Measurements from ENCODE around the gene CNPY1. TPM values are rescaled to one million over a fixed set of nuclear protein-coding genes. Genes with fewer than 3 reads are reported as not detected.

CNPY1 gene
- total and polyA plus RNA-seq, 9 of the 15 experiments (the other 6 are each of a cell fraction or from before 2014, with no cell fraction given): not detected

GRCh38 chr7:155590215-155591018, 44.1 kb upstream of the CNPY1 start:
- peak overlapping the region; percentile 24; the same call in 1 of the 2 replicates for H3K4me2 ChIP-seq (ENCODE audit: insufficient read depth, low read length)
- H3K36me3 ChIP-seq (ENCODE audit: control insufficient read depth, insufficient read depth, low read length): no peaks in the 10 kb centered on the region
- peak; percentile 42 to 70 (median 56) for DNase-seq (ENCODE audit: extremely low read depth in 1 of 4, low spot score in 3 of 4)
- no peak overlapping the region for H3K27ac ChIP-seq (ENCODE audit: extremely low read depth, low read depth, low read length)
- H2AFZ ChIP-seq (ENCODE audit: low read depth, low read length): peak overlapping the region; percentile 65
- intact Hi-C loops (cut with micrococcal nuclease) (no loop called here), in situ Hi-C loops (cut with MboI) (no loop called here)
- ATAC-seq: peak; percentile 83
- FAIRE-seq: peak; percentile 6
- H3K79me2 ChIP-seq (ENCODE audit: control insufficient read depth, insufficient read depth, low read length): no peaks in the 10 kb centered on the region
- H3K9me3 ChIP-seq (replicated peaks; ENCODE audit: control insufficient read depth, insufficient read depth, low read depth, low read length): no peaks in the 10 kb centered on the region
- 44% methylated on average over 20 of the region's 20 CpGs for WGBS (ENCODE audit: insufficient coverage, low coverage, missing lambda C conversion rate)
- peaks cover 2% of the 10 kb centered on the region for H3K9me1 ChIP-seq (ENCODE audit: control insufficient read depth, insufficient read depth, low read length)
- no TSS peak for BruUV-seq (replicated peaks)
- H3K4me3 ChIP-seq: no peak overlapping the region
- CTCF ChIA-PET (ENCODE audit: low intra/inter-chr PET ratio): no interaction called here
- H3K9ac ChIP-seq (ENCODE audit: insufficient read depth in 1 of 2, low read depth in 2 of 2, low read length in 2 of 2): peak overlapping the region in 1 of 2 experiments; percentile 35; a peak in 2 of 4 replicates
- H4K20me1 ChIP-seq (replicated peaks; ENCODE audit: control insufficient read depth, insufficient read depth, low read length): 0 out of 2 replicates have a peak, but pooled peaks cover 10% of the 10 kb centered on the region
- POLR2A ChIA-PET: interaction anchor here (0.6 to 1.2 kb wide), 5 partner anchors 8 to 1667 kb away, joined by 3 read pairs; no protein-coding TSS in a partner anchor
- H3K4me1 ChIP-seq (replicated peaks in 1 of 2; ENCODE audit: control insufficient read depth in 2 of 2, insufficient read depth in 2 of 2, low read length in 2 of 2): peaks cover 9 to 25% of the 10 kb centered on the region in 2 experiments; a peak in 4 of 5 replicates
- H3K27me3 ChIP-seq (ENCODE audit: control insufficient read depth in 2 of 2, insufficient read depth in 2 of 2, low read length in 2 of 2): peaks cover 64 to 95% of the 10 kb centered on the region in 2 experiments
- no peak for TF ChIP-seq NFE2L1 (tag; IDR thresholded peaks at IDR 0.05; ENCODE audit: borderline replicate concordance, low read depth)
- TF ChIP-seq HDAC2 (IDR thresholded peaks at IDR 0.05): no peak
- no peak for TF ChIP-seq SIN3A (IDR thresholded peaks at IDR 0.05; ENCODE audit: borderline replicate concordance in 2 of 2, control insufficient read depth in 1 of 2, low read depth in 2 of 2, low read length in 2 of 2)
- TF ChIP-seq STAT6 (CRISPR knock-in tag; IDR thresholded peaks at IDR 0.05): 0 out of 2 replicates have a peak, but pooled peaks have one; percentile 41
- TF ChIP-seq SNRNP70 (optimal IDR thresholded peaks at IDR 0.05; ENCODE audit: low read depth, low read length): no peak
- TF ChIP-seq RBFOX2 (IDR thresholded peaks at IDR 0.05; ENCODE audit: low read depth, low read length): no peak
- no peak for TF ChIP-seq KHSRP (IDR thresholded peaks at IDR 0.05)
- TF ChIP-seq NRF1 (conservative IDR thresholded peaks at IDR 0.05 in 1 of 2, IDR thresholded peaks at IDR 0.05 in 1 of 2): 0 out of 4 replicates have a peak, but pooled peaks of 1 of the 2 experiments have one; percentile 7
- no peak for TF ChIP-seq TCF7L2 (IDR thresholded peaks at IDR 0.05; ENCODE audit: low read depth, low read length)
- no peak for TF ChIP-seq NBN (IDR thresholded peaks at IDR 0.05; ENCODE audit: low read depth)
- no peak for TF ChIP-seq NR2C1 (IDR thresholded peaks at IDR 0.05)
- no peak for TF ChIP-seq NR2C1 (tag; IDR thresholded peaks at IDR 0.05)
- no peak for TF ChIP-seq MEIS2 (IDR thresholded peaks at IDR 0.05; ENCODE audit: partially characterized antibody)
- no peak for TF ChIP-seq MBD1 (CRISPR knock-in tag; IDR thresholded peaks at IDR 0.05)

All from K562 (cell line).